PFSK-1 (cell line): ENCODE data around the gene XRCC3.

Experiments used
- POLR2AphosphoS5 ChIP-seq: IDR thresholded peaks from 2 replicates; pipeline ENCODE4 v1.6.1; 2012; ENCODE audit warnings: low read depth, mild to moderate bottlenecking, control low read depth, low read length, moderate library complexity
- REST ChIP-seq, 2 experiments: IDR thresholded peaks; 2 replicates each; pipeline versions ENCODE4 v1.6.1 to v1.8.0; 2011 to 2012; ENCODE audit warnings: low read depth in 2 of 2, low read length in 2 of 2, control low read depth in 1 of 2, inconsistent platforms in 1 of 2, mild to moderate bottlenecking in 1 of 2, moderate library complexity in 1 of 2; ENCODE audit not compliant: insufficient read depth in 1 of 2
- TAF1 ChIP-seq: IDR thresholded peaks from 2 replicates; pipeline ENCODE4 v1.6.1; 2012; ENCODE audit warnings: low read length, control low read depth, borderline replicate concordance; ENCODE audit not compliant: insufficient read depth

DNA sequence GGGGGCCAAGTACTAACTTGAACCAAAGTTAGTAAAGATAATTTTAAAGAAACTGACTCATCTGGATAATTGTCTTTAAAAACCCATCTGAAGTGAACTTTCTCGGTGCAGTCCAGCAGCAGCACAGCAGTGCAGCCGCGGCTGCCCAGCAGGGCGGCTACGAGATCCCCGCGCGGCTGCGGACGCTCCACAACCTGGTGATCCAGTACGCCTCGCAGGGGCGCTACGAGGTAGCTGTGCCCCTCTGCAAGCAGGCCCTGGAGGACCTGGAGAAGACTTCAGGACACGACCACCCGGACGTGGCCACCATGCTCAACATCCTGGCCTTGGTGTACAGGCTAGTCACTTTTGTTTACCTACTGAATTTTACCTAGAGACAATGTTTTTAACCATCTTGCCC lies 52.7 kb downstream of the XRCC3 start:
- TF ChIP-seq TAF1 (no peak), REST (IDR thresholded peaks at IDR 0.05; ENCODE audit: insufficient read depth in 1 of 2, low read depth in 2 of 2, low read length in 2 of 2) (no peak), POLR2AphosphoS5 (no peak)
